ENCODE data around the gene HLA-DOB.
"Not testable (repeated sequence)": the region's sequence is repeated elsewhere in the genome, so short reads cannot be mapped to it uniquely, and the experiment has no call there.

The HLA-DOB gene

GRCh38 chr6:32815996-32816395, 806 bp downstream of the HLA-DOB start:
- no peak for DNase-seq (ENCODE audit: low read depth)
- TF ChIP-seq, protein P1, sequence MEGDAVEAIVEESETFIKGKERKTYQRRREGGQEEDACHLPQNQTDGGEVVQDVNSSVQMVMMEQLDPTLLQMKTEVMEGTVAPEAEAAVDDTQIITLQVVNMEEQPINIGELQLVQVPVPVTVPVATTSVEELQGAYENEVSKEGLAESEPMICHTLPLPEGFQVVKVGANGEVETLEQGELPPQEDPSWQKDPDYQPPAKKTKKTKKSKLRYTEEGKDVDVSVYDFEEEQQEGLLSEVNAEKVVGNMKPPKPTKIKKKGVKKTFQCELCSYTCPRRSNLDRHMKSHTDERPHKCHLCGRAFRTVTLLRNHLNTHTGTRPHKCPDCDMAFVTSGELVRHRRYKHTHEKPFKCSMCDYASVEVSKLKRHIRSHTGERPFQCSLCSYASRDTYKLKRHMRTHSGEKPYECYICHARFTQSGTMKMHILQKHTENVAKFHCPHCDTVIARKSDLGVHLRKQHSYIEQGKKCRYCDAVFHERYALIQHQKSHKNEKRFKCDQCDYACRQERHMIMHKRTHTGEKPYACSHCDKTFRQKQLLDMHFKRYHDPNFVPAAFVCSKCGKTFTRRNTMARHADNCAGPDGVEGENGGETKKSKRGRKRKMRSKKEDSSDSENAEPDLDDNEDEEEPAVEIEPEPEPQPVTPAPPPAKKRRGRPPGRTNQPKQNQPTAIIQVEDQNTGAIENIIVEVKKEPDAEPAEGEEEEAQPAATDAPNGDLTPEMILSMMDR (conservative IDR thresholded peaks at IDR 0.05; ENCODE audit: control insufficient read depth, insufficient read depth, low read depth, low read length), result no peak
- no peak overlapping the region for H3K4me3 ChIP-seq (ENCODE audit: control insufficient read depth, low read depth, low read length)

DNA sequence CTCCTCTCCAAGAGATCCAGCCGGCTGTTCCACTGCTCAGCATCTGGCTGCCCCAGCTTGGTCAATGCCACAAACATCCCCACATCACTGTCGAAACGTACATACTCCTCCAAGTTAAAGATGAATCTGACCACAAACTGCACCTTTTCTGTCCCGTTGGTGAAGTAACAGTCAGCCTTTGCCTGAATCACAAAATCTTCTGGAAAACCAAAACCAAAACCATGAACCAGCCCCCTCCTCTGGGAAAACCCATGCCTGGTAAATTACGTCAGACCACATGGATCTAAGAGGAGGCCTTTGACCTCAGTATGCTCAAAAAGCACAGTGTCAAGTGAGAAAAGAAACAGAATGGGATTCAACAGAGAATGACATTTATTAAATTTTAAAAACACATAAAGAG, 1.7 kb downstream of the HLA-DOB start:
- peak; percentile 91 for DNase-seq (ENCODE audit: low read depth)
- H3K4me3 ChIP-seq (ENCODE audit: control insufficient read depth, low read depth, low read length), result no peak overlapping the region

DNA sequence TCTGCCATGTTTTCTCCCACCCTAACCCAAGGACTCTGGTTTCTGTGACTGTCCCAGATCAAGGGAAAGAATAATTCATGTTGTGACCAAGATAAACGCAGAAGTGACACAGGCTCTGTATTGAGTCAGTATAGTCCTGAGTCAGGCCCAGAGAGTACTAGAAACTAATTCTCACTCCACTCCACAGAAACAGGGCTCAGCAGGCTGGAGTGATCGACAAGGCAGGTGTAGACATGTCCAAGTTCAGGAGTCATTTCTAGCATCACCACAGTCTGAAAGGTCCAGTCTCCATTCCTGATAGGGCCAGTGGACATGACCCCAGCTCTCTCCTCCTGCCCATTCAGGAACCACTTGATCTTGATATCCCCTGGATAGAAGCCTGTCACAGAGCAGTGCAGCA, 2.7 kb downstream of the HLA-DOB start:
- DNase-seq (ENCODE audit: low read depth), result no peak
- no peak overlapping the region for H3K4me3 ChIP-seq (ENCODE audit: control insufficient read depth, low read depth, low read length)
- TF ChIP-seq, protein P1 (conservative IDR thresholded peaks at IDR 0.05; ENCODE audit: control insufficient read depth, insufficient read depth, low read depth, low read length), result no peak

More for the DNA sequence above, 1.7 kb downstream of the HLA-DOB start:
- TF ChIP-seq, protein P1 (conservative IDR thresholded peaks at IDR 0.05; ENCODE audit: control insufficient read depth, insufficient read depth, low read depth, low read length), result no peak

GRCh38 chr6:32809171-32809570, 7.6 kb downstream of the HLA-DOB start:
- DNase-seq (ENCODE audit: low read depth), result no peak
- no peak overlapping the region for H3K4me3 ChIP-seq (ENCODE audit: control insufficient read depth, low read depth, low read length)
- TF ChIP-seq, protein P1 (conservative IDR thresholded peaks at IDR 0.05; ENCODE audit: control insufficient read depth, insufficient read depth, low read depth, low read length), result no peak

GRCh38 chr6:32807020-32807580, 9.7 kb downstream of the HLA-DOB start:
- TF ChIP-seq, protein P1 (conservative IDR thresholded peaks at IDR 0.05; ENCODE audit: control insufficient read depth, insufficient read depth, low read depth, low read length), result no peak
- no peak overlapping the region for H3K4me3 ChIP-seq (ENCODE audit: control insufficient read depth, low read depth, low read length)
- no peak for DNase-seq (ENCODE audit: low read depth)

DNA sequence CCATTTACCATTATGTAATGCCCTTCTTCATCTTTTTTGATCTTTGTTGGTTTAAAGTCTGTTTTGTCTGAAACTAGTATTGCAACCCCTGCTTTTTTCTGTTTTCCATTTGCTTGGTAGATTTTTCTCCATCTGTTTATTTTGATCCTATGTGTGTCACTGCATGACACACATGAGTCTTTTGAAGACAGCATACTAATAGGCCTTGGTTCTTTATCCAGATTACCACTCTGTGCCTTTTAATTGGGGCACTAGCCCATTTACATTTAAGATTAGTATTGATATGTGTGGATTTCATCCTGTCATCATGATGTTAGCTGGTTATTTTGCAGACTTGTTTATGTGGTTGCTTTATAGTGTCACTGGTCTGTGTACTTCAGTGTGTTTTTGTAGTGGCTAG, 11.4 kb downstream of the HLA-DOB start:
- not testable (repeated sequence) for DNase-seq (ENCODE audit: low read depth)

DNA sequence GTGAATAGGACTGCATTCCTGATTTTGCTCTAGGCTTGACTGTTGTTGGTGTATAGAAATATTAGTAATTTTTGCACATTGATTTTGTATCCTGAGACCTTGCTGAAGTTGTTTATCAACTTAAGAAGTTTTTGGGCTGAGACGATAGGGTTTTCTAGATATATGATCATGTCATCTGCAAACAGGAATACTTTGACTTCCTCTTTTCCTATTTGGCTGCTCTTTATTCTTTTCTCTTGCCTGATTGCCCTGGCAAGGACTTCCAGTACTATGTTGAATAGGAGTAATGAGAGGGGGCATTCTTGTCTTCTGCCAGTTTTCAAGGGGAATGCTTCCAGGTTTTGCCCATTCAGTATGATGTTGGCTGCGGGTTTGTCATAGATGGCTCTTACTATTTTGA, 13.4 kb downstream of the HLA-DOB start:
- no peak overlapping the region for H3K4me3 ChIP-seq (ENCODE audit: control insufficient read depth, low read depth, low read length)
- TF ChIP-seq, protein P1 (conservative IDR thresholded peaks at IDR 0.05; ENCODE audit: control insufficient read depth, insufficient read depth, low read depth, low read length), result no peak
- no peak for DNase-seq (ENCODE audit: low read depth)

More for the DNA sequence above, 11.4 kb downstream of the HLA-DOB start:
- H3K4me3 ChIP-seq (ENCODE audit: control insufficient read depth, low read depth, low read length), result not testable (repeated sequence)

All from fibroblast of mammary gland (primary cell).